A549 treated with ZK216348 at 1 μM for 4 hours (cell line): Measurements from ENCODE around the gene GRXCR1. TPM values are rescaled to one million over a fixed set of nuclear protein-coding genes. Genes with fewer than 3 reads are reported as not detected.

Experiments used
- total RNA-seq: library from RNA; stranded (reverse); fragments of 200-300 nt; extraction: Qiagen RNA extraction; gene quantifications from 5 replicates; pipeline ENCODE4 v1.2.3, GENCODE V29; 2022; ENCODE audit warnings: low read depth

The GRXCR1 gene
- total RNA-seq = not detected in 5 replicates

DNA sequence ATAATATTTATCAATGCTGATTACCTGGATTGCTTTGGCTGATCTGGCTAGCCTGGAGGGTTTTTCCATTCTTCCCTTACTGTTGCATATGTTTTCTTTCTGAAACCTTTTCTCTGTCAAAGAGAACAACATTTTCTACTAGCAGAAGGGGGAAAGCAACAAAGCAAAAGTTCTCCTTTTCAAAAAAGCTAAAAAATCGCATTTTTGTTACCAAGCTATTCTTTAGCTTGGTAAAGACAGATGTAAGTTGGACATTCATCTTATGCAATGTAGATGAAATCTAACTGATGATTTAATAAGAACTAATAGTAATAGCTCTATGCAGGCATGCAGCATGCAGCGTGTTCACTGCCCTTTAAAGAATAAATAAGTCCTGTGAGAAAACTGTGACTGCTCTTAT is at the start of gene GRXCR1:
GRXCR1 (plus strand) TSS at position 301 of the 400 bp plus-strand sequence. CDS start 554 bp downstream, outside the sequence.

Other genes with a start within 250 kb of the GRXCR1 start
- 0.03 to 0.06 TPM (median 0.05 TPM) in 3 of 5 replicates, not detected in the others for gene ATP8A1, start 235.6 kb upstream of the GRXCR1 start, total RNA-seq